HCT116 (cell line): ENCODE measurements around the gene TGFBRAP1.

Experiments
- EGR1 ChIP-seq: IDR thresholded peaks from 2 replicates; pipeline ENCODE4 v1.6.1; 2012; ENCODE audit warnings: low read depth
- EZH2 ChIP-seq: fragments of 200-600 bp; sonication (generic); IDR thresholded peaks from 2 replicates; pipeline ENCODE4 v1.6.1; 2017; ENCODE audit warnings: antibody characterized with exemption, mixed run types
- JUND ChIP-seq: IDR thresholded peaks from 2 replicates; pipeline ENCODE4 v1.6.1; 2012
- POLR2A ChIP-seq: IDR thresholded peaks from 2 replicates; pipeline ENCODE4 v1.7.0; 2011; ENCODE audit warnings: borderline replicate concordance; ENCODE audit not compliant: insufficient read depth, insufficient read length; ENCODE audit errors: extremely low read depth
- POLR2AphosphoS5 ChIP-seq: IDR thresholded peaks from 2 replicates; pipeline ENCODE4 v1.6.1; 2011; ENCODE audit warnings: mild to moderate bottlenecking, low read depth, low read length, moderate library complexity
- RAD21 ChIP-seq: IDR thresholded peaks from 2 replicates; pipeline ENCODE4 v1.6.1; 2012; ENCODE audit warnings: low read depth, mild to moderate bottlenecking
- SIN3A ChIP-seq: IDR thresholded peaks from 2 replicates; pipeline ENCODE4 v1.6.1; 2012; ENCODE audit warnings: low read depth
- SP1 ChIP-seq: IDR thresholded peaks from 2 replicates; pipeline ENCODE4 v1.6.1; 2012; ENCODE audit warnings: low read depth
- YY1 ChIP-seq: IDR thresholded peaks from 2 replicates; pipeline ENCODE4 v1.6.1; 2011; ENCODE audit warnings: low read length, low read depth, moderate library complexity, mild to moderate bottlenecking; ENCODE audit not compliant: insufficient replicate concordance; ENCODE audit errors: extremely low read depth
- TF ChIP-seq, protein P1 (sequence below), 3 experiments: fragments of 200-600 bp in 1 of 3; sonication (generic) in 1 of 3; IDR thresholded peaks in 2 of 3; conservative IDR thresholded peaks in 1 of 3; 2 replicates each; pipeline ENCODE4 v1.5.1; 2012 to 2017; ENCODE audit warnings: low read depth in 2 of 3, low read length in 2 of 3, antibody characterized with exemption in 1 of 3, borderline replicate concordance in 1 of 3, control low read depth in 1 of 3, mild to moderate bottlenecking in 1 of 3, mixed read lengths in 1 of 3, mixed run types in 1 of 3, moderate library complexity in 1 of 3; ENCODE audit not compliant: insufficient read depth in 1 of 3
- TF ChIP-seq, protein P2 (sequence below): IDR thresholded peaks from 2 replicates; pipeline ENCODE4 v1.6.1; 2012
- TF ChIP-seq, protein P3 (sequence below): IDR thresholded peaks from 2 replicates; pipeline ENCODE4 v1.6.1; 2012
- TF ChIP-seq, protein P4 (sequence below): IDR thresholded peaks from 2 replicates; pipeline ENCODE4 v1.6.1; 2012; ENCODE audit warnings: low read depth

DNA sequence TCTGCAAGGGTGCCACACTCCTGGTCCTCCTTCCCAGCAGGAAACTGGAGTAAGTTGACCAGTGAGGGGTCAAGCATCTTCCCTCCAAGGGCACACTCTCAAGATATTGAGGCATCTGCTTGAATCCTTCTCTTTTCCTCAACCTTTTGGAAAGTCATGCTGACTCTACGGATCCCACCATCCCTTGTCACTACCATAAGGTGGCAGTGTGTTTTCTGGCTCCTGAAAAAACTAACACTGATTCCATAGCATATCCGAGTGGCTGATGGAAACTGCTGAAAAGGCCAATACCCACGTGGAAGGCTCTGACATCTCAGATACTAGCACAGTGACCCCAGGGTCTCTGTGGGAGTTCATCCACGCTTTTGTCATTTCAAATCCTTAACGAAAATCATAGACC is 50.9 kb downstream of the TGFBRAP1 start:
- TF ChIP-seq, protein P1, sequence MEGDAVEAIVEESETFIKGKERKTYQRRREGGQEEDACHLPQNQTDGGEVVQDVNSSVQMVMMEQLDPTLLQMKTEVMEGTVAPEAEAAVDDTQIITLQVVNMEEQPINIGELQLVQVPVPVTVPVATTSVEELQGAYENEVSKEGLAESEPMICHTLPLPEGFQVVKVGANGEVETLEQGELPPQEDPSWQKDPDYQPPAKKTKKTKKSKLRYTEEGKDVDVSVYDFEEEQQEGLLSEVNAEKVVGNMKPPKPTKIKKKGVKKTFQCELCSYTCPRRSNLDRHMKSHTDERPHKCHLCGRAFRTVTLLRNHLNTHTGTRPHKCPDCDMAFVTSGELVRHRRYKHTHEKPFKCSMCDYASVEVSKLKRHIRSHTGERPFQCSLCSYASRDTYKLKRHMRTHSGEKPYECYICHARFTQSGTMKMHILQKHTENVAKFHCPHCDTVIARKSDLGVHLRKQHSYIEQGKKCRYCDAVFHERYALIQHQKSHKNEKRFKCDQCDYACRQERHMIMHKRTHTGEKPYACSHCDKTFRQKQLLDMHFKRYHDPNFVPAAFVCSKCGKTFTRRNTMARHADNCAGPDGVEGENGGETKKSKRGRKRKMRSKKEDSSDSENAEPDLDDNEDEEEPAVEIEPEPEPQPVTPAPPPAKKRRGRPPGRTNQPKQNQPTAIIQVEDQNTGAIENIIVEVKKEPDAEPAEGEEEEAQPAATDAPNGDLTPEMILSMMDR (IDR thresholded peaks at IDR 0.05 in 2 of 3, conservative IDR thresholded peaks at IDR 0.05 in 1 of 3; ENCODE audit: borderline replicate concordance in 1 of 3, insufficient read depth in 1 of 3, low read depth in 2 of 3, low read length in 2 of 3), result peak in 1 of 3 experiments; percentile 23; a peak in 1 of 6 replicates
- TF ChIP-seq EZH2, result no peak
- no peak for TF ChIP-seq JUND
- TF ChIP-seq POLR2A, result no peak
- TF ChIP-seq SP1, result no peak
- TF ChIP-seq YY1, result no peak
- TF ChIP-seq, protein P2, sequence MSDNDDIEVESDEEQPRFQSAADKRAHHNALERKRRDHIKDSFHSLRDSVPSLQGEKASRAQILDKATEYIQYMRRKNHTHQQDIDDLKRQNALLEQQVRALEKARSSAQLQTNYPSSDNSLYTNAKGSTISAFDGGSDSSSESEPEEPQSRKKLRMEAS, result no peak
- no peak for TF ChIP-seq RAD21
- TF ChIP-seq SIN3A, result no peak
- TF ChIP-seq EGR1, result no peak
- no peak for TF ChIP-seq POLR2AphosphoS5
- TF ChIP-seq, protein P3, sequence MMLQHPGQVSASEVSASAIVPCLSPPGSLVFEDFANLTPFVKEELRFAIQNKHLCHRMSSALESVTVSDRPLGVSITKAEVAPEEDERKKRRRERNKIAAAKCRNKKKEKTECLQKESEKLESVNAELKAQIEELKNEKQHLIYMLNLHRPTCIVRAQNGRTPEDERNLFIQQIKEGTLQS, result no peak
- TF ChIP-seq, protein P4, sequence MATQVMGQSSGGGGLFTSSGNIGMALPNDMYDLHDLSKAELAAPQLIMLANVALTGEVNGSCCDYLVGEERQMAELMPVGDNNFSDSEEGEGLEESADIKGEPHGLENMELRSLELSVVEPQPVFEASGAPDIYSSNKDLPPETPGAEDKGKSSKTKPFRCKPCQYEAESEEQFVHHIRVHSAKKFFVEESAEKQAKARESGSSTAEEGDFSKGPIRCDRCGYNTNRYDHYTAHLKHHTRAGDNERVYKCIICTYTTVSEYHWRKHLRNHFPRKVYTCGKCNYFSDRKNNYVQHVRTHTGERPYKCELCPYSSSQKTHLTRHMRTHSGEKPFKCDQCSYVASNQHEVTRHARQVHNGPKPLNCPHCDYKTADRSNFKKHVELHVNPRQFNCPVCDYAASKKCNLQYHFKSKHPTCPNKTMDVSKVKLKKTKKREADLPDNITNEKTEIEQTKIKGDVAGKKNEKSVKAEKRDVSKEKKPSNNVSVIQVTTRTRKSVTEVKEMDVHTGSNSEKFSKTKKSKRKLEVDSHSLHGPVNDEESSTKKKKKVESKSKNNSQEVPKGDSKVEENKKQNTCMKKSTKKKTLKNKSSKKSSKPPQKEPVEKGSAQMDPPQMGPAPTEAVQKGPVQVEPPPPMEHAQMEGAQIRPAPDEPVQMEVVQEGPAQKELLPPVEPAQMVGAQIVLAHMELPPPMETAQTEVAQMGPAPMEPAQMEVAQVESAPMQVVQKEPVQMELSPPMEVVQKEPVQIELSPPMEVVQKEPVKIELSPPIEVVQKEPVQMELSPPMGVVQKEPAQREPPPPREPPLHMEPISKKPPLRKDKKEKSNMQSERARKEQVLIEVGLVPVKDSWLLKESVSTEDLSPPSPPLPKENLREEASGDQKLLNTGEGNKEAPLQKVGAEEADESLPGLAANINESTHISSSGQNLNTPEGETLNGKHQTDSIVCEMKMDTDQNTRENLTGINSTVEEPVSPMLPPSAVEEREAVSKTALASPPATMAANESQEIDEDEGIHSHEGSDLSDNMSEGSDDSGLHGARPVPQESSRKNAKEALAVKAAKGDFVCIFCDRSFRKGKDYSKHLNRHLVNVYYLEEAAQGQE, result no peak
